Testis (tissue), 2 donors: ENCODE results near the gene NPEPL1.

ENCODE experiments used
- POLR2A ChIP-seq: fragments of 450-650 bp; IDR thresholded peaks from one replicate; pipeline ENCODE4 v1.6.1; 2017; ENCODE audit warnings: antibody characterized with exemption, mild to moderate bottlenecking, moderate library complexity
- TF ChIP-seq, protein P1 (sequence below), 3 experiments: fragments of 450-650 bp in 2 of 3; fragments of 200-600 bp in 1 of 3; sonication (generic) in 1 of 3; IDR thresholded peaks; one replicate each; pipeline ENCODE4 v1.5.1; 2016 to 2019; ENCODE audit warnings: antibody characterized with exemption in 3 of 3, mild to moderate bottlenecking in 2 of 3, moderate library complexity in 1 of 3

DNA sequence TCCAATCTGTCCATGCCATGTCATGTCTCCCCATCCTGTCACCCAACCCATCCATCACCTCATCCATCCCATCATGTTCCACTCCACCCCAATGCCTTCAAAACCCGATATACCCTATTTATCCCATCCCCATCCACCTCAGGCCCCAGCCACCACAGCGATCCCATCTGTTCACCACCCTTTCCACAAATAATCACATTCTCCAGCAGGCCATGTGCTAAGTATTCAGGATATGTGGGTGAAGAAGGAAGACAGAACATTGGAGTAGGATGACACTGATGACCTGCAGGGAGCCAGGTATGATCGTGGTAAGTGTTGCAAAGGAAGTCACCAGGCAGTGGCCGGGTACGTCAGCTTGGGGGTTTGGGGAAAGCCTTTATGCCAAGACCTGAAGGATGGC, 48.8 kb downstream of the NPEPL1 start:
- TF ChIP-seq, protein P1, sequence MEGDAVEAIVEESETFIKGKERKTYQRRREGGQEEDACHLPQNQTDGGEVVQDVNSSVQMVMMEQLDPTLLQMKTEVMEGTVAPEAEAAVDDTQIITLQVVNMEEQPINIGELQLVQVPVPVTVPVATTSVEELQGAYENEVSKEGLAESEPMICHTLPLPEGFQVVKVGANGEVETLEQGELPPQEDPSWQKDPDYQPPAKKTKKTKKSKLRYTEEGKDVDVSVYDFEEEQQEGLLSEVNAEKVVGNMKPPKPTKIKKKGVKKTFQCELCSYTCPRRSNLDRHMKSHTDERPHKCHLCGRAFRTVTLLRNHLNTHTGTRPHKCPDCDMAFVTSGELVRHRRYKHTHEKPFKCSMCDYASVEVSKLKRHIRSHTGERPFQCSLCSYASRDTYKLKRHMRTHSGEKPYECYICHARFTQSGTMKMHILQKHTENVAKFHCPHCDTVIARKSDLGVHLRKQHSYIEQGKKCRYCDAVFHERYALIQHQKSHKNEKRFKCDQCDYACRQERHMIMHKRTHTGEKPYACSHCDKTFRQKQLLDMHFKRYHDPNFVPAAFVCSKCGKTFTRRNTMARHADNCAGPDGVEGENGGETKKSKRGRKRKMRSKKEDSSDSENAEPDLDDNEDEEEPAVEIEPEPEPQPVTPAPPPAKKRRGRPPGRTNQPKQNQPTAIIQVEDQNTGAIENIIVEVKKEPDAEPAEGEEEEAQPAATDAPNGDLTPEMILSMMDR (IDR thresholded peaks at IDR 0.05), result no peak
- no peak for TF ChIP-seq POLR2A
